Nephron (organoid): ENCODE results near the gene PPFIBP1.
"Not testable (repeated sequence)": the region's sequence is repeated elsewhere in the genome, so short reads cannot be mapped to it uniquely, and the experiment has no call there.

Experiments used
- H3K27ac Mint-ChIP-seq, 3 experiments: 2 replicates each; pipeline ENCODE4 v1.8.0; 2020; ENCODE audit warnings: mixed read lengths in 3 of 3, mild to moderate bottlenecking in 2 of 3, moderate library complexity in 1 of 3
- H3K27me3 Mint-ChIP-seq: 2 replicates; pipeline ENCODE4 v1.8.0; 2021; ENCODE audit warnings: low read depth, mild to moderate bottlenecking, moderate library complexity, mixed read lengths
- H3K36me3 Mint-ChIP-seq: 2 replicates; pipeline ENCODE4 v1.8.0; 2020; ENCODE audit warnings: low read depth, mixed read lengths
- H3K4me1 Mint-ChIP-seq: 2 replicates; pipeline ENCODE4 v1.8.0; 2020; ENCODE audit warnings: mixed read lengths
- H3K4me3 Mint-ChIP-seq, 3 experiments: 2 replicates each; pipeline ENCODE4 v1.8.0; 2020; ENCODE audit warnings: mild to moderate bottlenecking in 3 of 3, mixed read lengths in 3 of 3, moderate library complexity in 2 of 3
- H3K9me3 Mint-ChIP-seq: 2 replicates; pipeline ENCODE4 v1.8.0; 2020; ENCODE audit warnings: mixed read lengths
- TF ChIP-seq, protein P1 (sequence below), 3 experiments: fragments of 200-600 bp; sonication (generic); IDR thresholded peaks; one replicate each; pipeline ENCODE4 v1.5.0; 2021; ENCODE audit warnings: antibody characterized with exemption in 3 of 3; ENCODE audit not compliant: unreplicated experiment in 3 of 3

The PPFIBP1 gene

DNA sequence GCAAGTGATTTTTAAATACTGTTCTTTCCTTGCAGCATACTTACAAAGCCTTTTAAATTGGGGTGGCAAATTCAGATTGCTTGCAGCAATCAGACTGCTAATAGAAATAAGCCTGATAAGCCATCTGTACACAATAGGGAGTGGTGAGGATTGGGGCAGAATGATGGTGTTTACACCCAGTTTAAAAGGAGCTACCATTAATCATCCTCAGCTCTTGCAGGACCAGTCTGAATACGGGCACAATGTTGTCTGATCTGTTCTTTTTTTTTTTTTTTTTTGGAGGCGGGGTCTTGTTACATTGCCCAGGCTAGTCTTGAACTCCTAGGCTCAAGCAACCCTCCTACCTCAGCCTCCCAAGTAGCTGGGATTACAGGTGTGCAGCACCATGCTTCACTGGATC lies 122.1 kb downstream of the PPFIBP1 start:
- H3K27me3 Mint-ChIP-seq, result no peaks in the 10 kb centered on the region
- TF ChIP-seq, protein P1, sequence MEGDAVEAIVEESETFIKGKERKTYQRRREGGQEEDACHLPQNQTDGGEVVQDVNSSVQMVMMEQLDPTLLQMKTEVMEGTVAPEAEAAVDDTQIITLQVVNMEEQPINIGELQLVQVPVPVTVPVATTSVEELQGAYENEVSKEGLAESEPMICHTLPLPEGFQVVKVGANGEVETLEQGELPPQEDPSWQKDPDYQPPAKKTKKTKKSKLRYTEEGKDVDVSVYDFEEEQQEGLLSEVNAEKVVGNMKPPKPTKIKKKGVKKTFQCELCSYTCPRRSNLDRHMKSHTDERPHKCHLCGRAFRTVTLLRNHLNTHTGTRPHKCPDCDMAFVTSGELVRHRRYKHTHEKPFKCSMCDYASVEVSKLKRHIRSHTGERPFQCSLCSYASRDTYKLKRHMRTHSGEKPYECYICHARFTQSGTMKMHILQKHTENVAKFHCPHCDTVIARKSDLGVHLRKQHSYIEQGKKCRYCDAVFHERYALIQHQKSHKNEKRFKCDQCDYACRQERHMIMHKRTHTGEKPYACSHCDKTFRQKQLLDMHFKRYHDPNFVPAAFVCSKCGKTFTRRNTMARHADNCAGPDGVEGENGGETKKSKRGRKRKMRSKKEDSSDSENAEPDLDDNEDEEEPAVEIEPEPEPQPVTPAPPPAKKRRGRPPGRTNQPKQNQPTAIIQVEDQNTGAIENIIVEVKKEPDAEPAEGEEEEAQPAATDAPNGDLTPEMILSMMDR (IDR thresholded peaks at IDR 0.05; ENCODE audit: unreplicated experiment in 3 of 3), result no peak

DNA sequence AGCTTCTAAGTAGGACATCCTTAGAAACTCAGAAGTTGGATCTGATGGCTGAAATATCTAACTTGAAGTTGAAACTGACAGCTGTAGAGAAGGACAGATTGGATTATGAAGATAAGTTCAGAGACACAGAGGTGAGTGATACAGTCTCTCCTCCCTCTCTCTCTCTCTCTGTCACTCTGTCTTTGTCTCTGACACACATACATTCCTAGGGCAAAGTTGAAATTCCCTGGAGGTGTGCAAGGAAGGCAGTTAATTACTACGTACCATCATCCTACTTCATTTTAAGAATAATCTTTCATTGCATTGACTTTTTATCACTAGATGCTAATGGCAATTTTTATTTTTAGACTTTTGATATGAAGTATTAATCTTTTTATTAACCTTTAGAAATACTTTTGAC lies 126.0 kb downstream of the PPFIBP1 start:
- H3K4me3 Mint-ChIP-seq, result no peak overlapping the region
- TF ChIP-seq, protein P1 (IDR thresholded peaks at IDR 0.05; ENCODE audit: unreplicated experiment in 3 of 3), result no peak
- no peak overlapping the region for H3K27ac Mint-ChIP-seq
- H3K4me1 Mint-ChIP-seq, result peaks cover 11% of the 10 kb centered on the region
- no peaks in the 10 kb centered on the region for H3K27me3 Mint-ChIP-seq
- no peaks in the 10 kb centered on the region for H3K9me3 Mint-ChIP-seq
- peaks cover 30% of the 10 kb centered on the region for H3K36me3 Mint-ChIP-seq

More for the DNA sequence above, 122.1 kb downstream of the PPFIBP1 start:
- peak overlapping the region in 1 of 3 experiments; percentile 6 for H3K4me3 Mint-ChIP-seq
- peaks cover 31% of the 10 kb centered on the region for H3K4me1 Mint-ChIP-seq
- peaks cover 36% of the 10 kb centered on the region for H3K36me3 Mint-ChIP-seq
- peak overlapping the region; percentile 66 to 86 (median 81) for H3K27ac Mint-ChIP-seq
- H3K9me3 Mint-ChIP-seq, result no peaks in the 10 kb centered on the region

DNA sequence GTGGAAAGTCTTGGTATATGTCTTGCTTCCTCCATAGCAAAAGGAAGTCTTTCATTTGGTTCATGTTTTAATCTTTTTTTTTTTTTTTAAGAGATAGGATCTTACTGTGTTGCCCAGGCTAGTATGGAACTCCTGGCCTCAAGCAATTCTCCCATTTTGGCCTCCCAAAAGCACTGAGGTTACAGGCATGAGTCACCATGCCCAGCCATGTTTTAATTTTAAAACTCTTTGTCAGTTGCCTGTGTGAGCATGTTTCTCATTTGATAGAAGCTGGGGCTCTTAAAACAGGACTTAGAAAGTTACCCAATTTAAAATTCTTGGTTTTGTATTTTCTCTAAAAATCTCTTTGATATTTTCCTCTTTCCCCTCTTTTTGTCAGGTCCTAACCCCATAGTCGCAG lies 127.2 kb downstream of the PPFIBP1 start:
- Mint-ChIP-seq H3K27ac (no peak overlapping the region), H3K27me3 (no peaks in the 10 kb centered on the region), H3K4me1 (no peaks in the 10 kb centered on the region), H3K4me3 (no peak overlapping the region), H3K36me3 (peaks cover 20% of the 10 kb centered on the region), H3K9me3 (no peaks in the 10 kb centered on the region)
- TF ChIP-seq, protein P1 (IDR thresholded peaks at IDR 0.05; ENCODE audit: unreplicated experiment in 3 of 3), result no peak

DNA sequence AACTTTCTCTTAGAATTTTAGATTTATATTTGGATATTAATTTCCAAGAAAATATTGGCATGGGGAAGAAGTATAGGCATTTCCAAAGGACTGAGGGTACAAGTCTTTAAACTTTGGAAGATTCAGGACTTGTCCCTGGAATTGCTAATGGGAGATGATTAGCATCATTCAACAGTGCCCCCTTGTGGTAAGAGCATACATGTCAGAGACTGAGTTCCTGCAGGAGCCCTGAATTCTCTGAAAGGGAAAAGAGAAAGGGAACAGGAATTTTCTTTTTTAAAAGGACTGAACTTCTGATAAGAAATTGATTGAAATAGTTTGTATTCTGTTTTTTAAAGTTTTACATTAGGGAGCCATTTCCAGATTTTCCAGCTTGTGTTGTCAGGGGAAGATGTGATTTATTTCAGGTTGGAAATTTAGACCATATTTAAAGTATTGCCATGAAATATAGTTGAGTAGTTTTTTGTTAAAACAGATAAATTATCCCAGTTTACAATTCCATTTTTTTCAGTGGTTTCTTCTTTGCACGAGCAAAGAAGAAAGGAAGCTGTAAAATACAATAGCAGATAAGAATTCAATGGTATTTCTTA lies 128.3 kb downstream of the PPFIBP1 start:
- H3K27me3 Mint-ChIP-seq, result no peaks in the 10 kb centered on the region
- no peak overlapping the region for H3K4me3 Mint-ChIP-seq
- no peaks in the 10 kb centered on the region for H3K9me3 Mint-ChIP-seq
- no peak overlapping the region for H3K27ac Mint-ChIP-seq
- no peaks in the 10 kb centered on the region for H3K4me1 Mint-ChIP-seq
- TF ChIP-seq, protein P1 (IDR thresholded peaks at IDR 0.05; ENCODE audit: unreplicated experiment in 3 of 3), result peak; percentile 89
- peaks cover 17% of the 10 kb centered on the region for H3K36me3 Mint-ChIP-seq

DNA sequence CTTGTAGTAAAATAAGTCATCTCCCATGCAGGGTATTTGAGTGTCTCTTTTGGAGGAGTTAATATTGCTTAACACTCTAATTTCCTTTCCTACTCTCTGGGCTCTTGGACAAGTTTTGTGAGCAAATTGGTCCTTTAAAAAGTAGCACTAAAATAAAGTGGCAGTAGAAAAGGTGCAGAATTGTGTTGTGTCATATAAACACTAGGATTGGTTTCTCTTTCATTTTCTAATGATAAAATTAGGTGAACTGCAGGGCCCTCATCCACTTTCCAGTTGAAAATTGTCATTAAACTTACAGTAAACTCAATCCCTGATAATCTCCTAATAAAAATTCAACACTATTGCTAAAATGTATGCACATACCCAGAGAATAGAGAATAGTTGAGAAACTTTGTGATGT lies 129.7 kb downstream of the PPFIBP1 start:
- peaks cover 13% of the 10 kb centered on the region for H3K36me3 Mint-ChIP-seq

DNA sequence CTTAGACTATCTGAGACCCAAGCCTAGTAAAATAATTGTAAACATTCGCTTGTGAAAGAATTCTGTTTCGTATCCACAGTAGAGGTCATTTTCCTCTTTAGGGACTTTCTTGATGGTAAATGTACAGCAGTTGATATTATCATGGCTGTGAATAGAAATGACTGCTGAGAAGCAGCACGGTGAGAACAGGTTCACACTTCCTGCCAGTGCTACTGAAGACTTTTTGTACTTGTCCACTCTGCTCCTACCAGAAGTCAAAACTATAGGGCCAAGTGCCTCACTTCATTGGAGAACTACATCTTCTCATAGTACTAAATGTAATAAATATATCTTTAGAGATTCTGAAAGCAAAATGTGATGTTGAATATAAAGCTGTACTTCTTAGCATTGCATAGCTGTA lies 131.5 kb downstream of the PPFIBP1 start:
- H3K9me3 Mint-ChIP-seq, H3K4me3 Mint-ChIP-seq, H3K27me3 Mint-ChIP-seq, H3K4me1 Mint-ChIP-seq, H3K27ac Mint-ChIP-seq: not testable (repeated sequence)
- peaks cover 16% of the 10 kb centered on the region for H3K36me3 Mint-ChIP-seq

More for the DNA sequence above, 129.7 kb downstream of the PPFIBP1 start:
- Mint-ChIP-seq H3K27me3 (no peaks in the 10 kb centered on the region), H3K4me1 (no peaks in the 10 kb centered on the region), H3K27ac (no peak overlapping the region), H3K4me3 (no peak overlapping the region), H3K9me3 (no peaks in the 10 kb centered on the region)
- TF ChIP-seq, protein P1 (IDR thresholded peaks at IDR 0.05; ENCODE audit: unreplicated experiment in 3 of 3), result no peak
